ENCODE measurements around the gene PSRC1. TPM values are rescaled to one million over a fixed set of nuclear protein-coding genes. Genes with fewer than 3 reads are reported as not detected.

The PSRC1 gene
- total RNA-seq, 1 experiment from 2014 or later, result 75.0 TPM

- CTCF ChIA-PET, result no interaction called here
- TF ChIP-seq CTCF (conservative IDR thresholded peaks at IDR 0.05; ENCODE audit: low read depth, low read length), result no peak
- no peak for TF ChIP-seq EZH2 (IDR thresholded peaks at IDR 0.05; ENCODE audit: borderline replicate concordance, low read depth, low read length, poor library complexity, severe bottlenecking)
- intact Hi-C loops (cut with micrococcal nuclease; ENCODE audit: unreplicated experiment), result no loop called here
- Histone ChIP-seq H3K4me3 (ENCODE audit: low read depth, low read length, poor library complexity, severe bottlenecking) (peak overlapping the region; percentile 29), H3K9me3 (ENCODE audit: low read depth, low read length, poor library complexity, severe bottlenecking) (no peaks in the 10 kb centered on the region), H3K36me3 (ENCODE audit: insufficient read depth, low read length, poor library complexity, severe bottlenecking) (peaks cover 6% of the 10 kb centered on the region), H3K27ac (ENCODE audit: low read depth, low read length, poor library complexity, severe bottlenecking) (peak overlapping the region; percentile 82), H3K27me3 (replicated peaks; ENCODE audit: insufficient read depth, low read depth, low read length, poor library complexity) (no peaks in the 10 kb centered on the region), H3K4me1 (ENCODE audit: insufficient read depth, low read length, poor library complexity, severe bottlenecking) (peaks cover 24% of the 10 kb centered on the region)
- POLR2A ChIA-PET (ENCODE audit: low non-redundant PET), result no interaction called here
- no peak for DNase-seq (ENCODE audit: low spot score)
- no TSS peak for BruUV-seq (replicated peaks)
These were observed 28.3 kb downstream of the PSRC1 start for GRCh38 chr1:109254621-109255096.

DNA sequence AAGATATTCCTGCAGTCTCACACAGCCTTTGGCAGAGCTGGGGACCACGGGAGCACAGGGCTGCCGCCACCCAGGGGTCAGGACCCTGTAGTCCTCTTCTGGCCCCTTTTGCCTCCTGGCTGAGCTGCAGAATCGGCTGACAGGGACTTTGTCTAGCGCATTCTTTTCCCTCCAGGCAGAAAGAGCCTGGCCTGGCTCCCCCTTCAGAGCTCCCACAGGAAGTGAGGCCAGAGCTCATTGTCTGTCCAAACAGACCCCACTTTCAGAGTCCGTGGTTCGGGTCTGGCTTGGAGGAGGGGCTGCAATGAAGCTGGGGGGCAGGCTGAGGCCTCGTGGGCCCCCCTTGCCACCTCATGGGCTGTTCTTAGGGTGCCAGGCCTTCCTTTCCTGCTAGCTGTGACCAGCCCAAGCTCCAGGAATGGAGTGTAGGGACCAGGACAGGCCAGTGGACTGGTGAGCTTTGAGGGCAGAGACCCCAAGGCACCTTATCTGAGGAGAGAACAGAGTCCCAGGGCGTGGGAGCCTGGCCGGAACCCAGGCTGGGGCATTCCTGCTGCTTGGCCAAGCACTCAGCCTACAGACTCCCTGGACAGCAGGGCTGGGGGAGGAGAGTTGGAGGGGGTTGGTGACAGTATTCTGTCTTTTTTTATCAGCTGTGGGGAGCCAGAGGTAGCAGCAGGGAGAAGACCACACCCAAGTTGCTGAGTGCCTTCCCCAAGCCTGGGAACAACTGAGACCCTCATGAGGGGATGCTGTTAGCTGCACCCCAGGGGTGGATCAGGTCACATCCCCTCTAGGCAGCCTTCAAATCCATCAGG is 28.9 kb downstream of the PSRC1 start:
- ChIA-PET POLR2A (ENCODE audit: low non-redundant PET) (no interaction called here), CTCF (interaction anchor here (0.8 kb wide), 1 partner anchor 23 kb away, joined by 3 read pairs; no protein-coding TSS in a partner anchor)
- no peak for DNase-seq (ENCODE audit: low spot score)
- TF ChIP-seq EZH2 (IDR thresholded peaks at IDR 0.05; ENCODE audit: borderline replicate concordance, low read depth, low read length, poor library complexity, severe bottlenecking) (no peak), CTCF (conservative IDR thresholded peaks at IDR 0.05; ENCODE audit: low read depth, low read length) (no peak)
- Histone ChIP-seq H3K36me3 (ENCODE audit: insufficient read depth, low read length, poor library complexity, severe bottlenecking) (peaks cover under 1% of the 10 kb centered on the region), H3K4me3 (ENCODE audit: low read depth, low read length, poor library complexity, severe bottlenecking) (peak overlapping the region; percentile 29), H3K27me3 (replicated peaks; ENCODE audit: insufficient read depth, low read depth, low read length, poor library complexity) (no peaks in the 10 kb centered on the region), H3K9me3 (ENCODE audit: low read depth, low read length, poor library complexity, severe bottlenecking) (no peaks in the 10 kb centered on the region), H3K4me1 (ENCODE audit: insufficient read depth, low read length, poor library complexity, severe bottlenecking) (peaks cover 27% of the 10 kb centered on the region), H3K27ac (ENCODE audit: low read depth, low read length, poor library complexity, severe bottlenecking) (peak overlapping the region; percentile 82)
- intact Hi-C loops (cut with micrococcal nuclease; ENCODE audit: unreplicated experiment), result no loop called here
- BruUV-seq (replicated peaks), result no TSS peak

DNA sequence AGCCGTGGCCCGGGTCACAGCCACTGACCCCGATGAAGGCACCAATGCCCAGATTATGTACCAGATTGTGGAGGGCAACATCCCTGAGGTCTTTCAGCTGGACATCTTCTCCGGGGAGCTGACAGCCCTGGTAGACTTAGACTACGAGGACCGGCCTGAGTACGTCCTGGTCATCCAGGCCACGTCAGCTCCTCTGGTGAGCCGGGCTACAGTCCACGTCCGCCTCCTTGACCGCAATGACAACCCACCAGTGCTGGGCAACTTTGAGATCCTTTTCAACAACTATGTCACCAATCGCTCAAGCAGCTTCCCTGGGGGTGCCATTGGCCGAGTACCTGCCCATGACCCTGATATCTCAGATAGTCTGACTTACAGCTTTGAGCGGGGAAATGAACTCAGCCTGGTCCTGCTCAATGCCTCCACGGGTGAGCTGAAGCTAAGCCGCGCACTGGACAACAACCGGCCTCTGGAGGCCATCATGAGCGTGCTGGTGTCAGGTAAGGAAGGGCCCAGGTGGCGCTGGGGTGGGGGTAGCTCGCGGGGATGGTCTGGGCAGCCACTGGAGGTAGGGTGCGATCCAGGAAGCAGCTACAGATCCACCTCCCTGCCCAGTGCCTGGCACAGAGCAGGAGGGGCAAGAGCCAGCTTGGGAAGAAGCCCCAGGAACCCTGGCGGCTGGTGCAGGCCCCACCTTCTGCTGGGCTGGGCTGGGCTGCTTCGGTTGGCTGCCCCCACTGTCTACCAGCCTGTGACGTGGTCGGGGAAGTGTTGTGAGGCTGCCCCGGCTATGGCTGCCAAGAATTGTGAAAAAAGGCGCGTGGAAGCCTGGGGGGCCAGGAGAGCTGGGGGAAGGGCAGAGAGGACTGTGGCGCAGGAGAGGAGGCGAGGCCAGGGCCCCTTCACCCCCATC is 29.8 kb downstream of the PSRC1 start:
- DNase-seq (ENCODE audit: low spot score), result peak; percentile 81
- no peaks in the 10 kb centered on the region for H3K27me3 ChIP-seq (replicated peaks; ENCODE audit: insufficient read depth, low read depth, low read length, poor library complexity)
- ChIA-PET CTCF (interaction anchor here (0.8 to 1.1 kb wide), 2 partner anchors 13 to 24 kb away, joined by 3 read pairs; no protein-coding TSS in a partner anchor), POLR2A (ENCODE audit: low non-redundant PET) (no interaction called here)
- peak overlapping the region; percentile 29 for H3K4me3 ChIP-seq (ENCODE audit: low read depth, low read length, poor library complexity, severe bottlenecking)
- no peaks in the 10 kb centered on the region for H3K9me3 ChIP-seq (ENCODE audit: low read depth, low read length, poor library complexity, severe bottlenecking)
- intact Hi-C loops (cut with micrococcal nuclease; ENCODE audit: unreplicated experiment), result no loop called here
- H3K36me3 ChIP-seq (ENCODE audit: insufficient read depth, low read length, poor library complexity, severe bottlenecking), result no peaks in the 10 kb centered on the region
- H3K4me1 ChIP-seq (ENCODE audit: insufficient read depth, low read length, poor library complexity, severe bottlenecking), result peaks cover 28% of the 10 kb centered on the region
- H3K27ac ChIP-seq (ENCODE audit: low read depth, low read length, poor library complexity, severe bottlenecking), result peak overlapping the region; percentile 82
- no TSS peak for BruUV-seq (replicated peaks)
- no peak for TF ChIP-seq EZH2 (IDR thresholded peaks at IDR 0.05; ENCODE audit: borderline replicate concordance, low read depth, low read length, poor library complexity, severe bottlenecking)
- TF ChIP-seq CTCF (conservative IDR thresholded peaks at IDR 0.05; ENCODE audit: low read depth, low read length), result no peak
